ENCODE data around the gene DNAH14. TPM values are rescaled to one million over a fixed set of nuclear protein-coding genes. Genes with fewer than 3 reads are reported as not detected.
"Not testable (repeated sequence)": the region's sequence is repeated elsewhere in the genome, so short reads cannot be mapped to it uniquely, and the experiment has no call there.

Gene DNAH14
- total RNA-seq, 3 donors from 2014 or later = 9.2 to 12.7 (median 10.0) TPM

- Histone ChIP-seq H3K4me3 (no peak overlapping the region), H3K9me3 (no peaks in the 10 kb centered on the region), H3K36me3 (ENCODE audit: low read depth) (no peaks in the 10 kb centered on the region), H3K4me1 (ENCODE audit: low read depth) (no peaks in the 10 kb centered on the region)
- no peak for TF ChIP-seq CTCF (IDR thresholded peaks at IDR 0.05)
- ATAC-seq (no peak), DNase-seq (no peak)
- intact Hi-C loops (cut with DNase I, micrococcal nuclease) = loop anchor here in 1 of 2 donors (10.0 kb wide), 1 partner anchor 277 kb away; no protein-coding TSS in a partner anchor
Measured at GRCh38 chr1:224921354-224921753, 8.1 kb upstream of the DNAH14 start.

GRCh38 chr1:224922404-224923164 is 6.9 kb upstream of the DNAH14 start:
- H3K36me3 ChIP-seq (ENCODE audit: low read depth) = no peaks in the 10 kb centered on the region
- TF ChIP-seq CTCF (IDR thresholded peaks at IDR 0.05) = no peak
- no peaks in the 10 kb centered on the region for H3K9me3 ChIP-seq
- ATAC-seq = peak; percentile 91
- no peak overlapping the region for H3K4me3 ChIP-seq
- DNase-seq = peak in 1 of 3 donors; percentile 13
- intact Hi-C loops (cut with DNase I, micrococcal nuclease) = loop anchor here in 1 of 2 donors (10.0 kb wide), 1 partner anchor 278 kb away; no protein-coding TSS in a partner anchor
- no peaks in the 10 kb centered on the region for H3K4me1 ChIP-seq (ENCODE audit: low read depth)

GRCh38 chr1:224923726-224924125 is 5.7 kb upstream of the DNAH14 start:
- no peak overlapping the region for H3K4me3 ChIP-seq
- no peak for ATAC-seq
- no peak for TF ChIP-seq CTCF (IDR thresholded peaks at IDR 0.05)
- H3K9me3 ChIP-seq = no peaks in the 10 kb centered on the region
- no peaks in the 10 kb centered on the region for H3K36me3 ChIP-seq (ENCODE audit: low read depth)
- intact Hi-C loops (cut with DNase I, micrococcal nuclease) = loop anchor here in 1 of 2 donors (10.0 kb wide), 1 partner anchor 279 kb away; no protein-coding TSS in a partner anchor
- no peaks in the 10 kb centered on the region for H3K4me1 ChIP-seq (ENCODE audit: low read depth)
- no peak for DNase-seq

GRCh38 chr1:224927631-224928030 is 1.8 kb upstream of the DNAH14 start:
- not testable (repeated sequence) for H3K9me3 ChIP-seq; DNase-seq; H3K4me1 ChIP-seq (ENCODE audit: low read depth); ATAC-seq; H3K4me3 ChIP-seq; H3K36me3 ChIP-seq (ENCODE audit: low read depth)
- intact Hi-C loops (cut with DNase I, micrococcal nuclease) = loop anchor here in 1 of 2 donors (10.0 kb wide), 1 partner anchor 283 kb away; no protein-coding TSS in a partner anchor

GRCh38 chr1:224928906-224929305 is 569 bp upstream of the DNAH14 start:
- Histone ChIP-seq H3K4me1 (ENCODE audit: low read depth) (no peaks in the 10 kb centered on the region), H3K4me3 (no peak overlapping the region), H3K9me3 (peaks cover 18% of the 10 kb centered on the region), H3K36me3 (ENCODE audit: low read depth) (no peaks in the 10 kb centered on the region)
- intact Hi-C loops (cut with DNase I, micrococcal nuclease) = loop anchor here in 1 of 2 donors (10.0 kb wide), 1 partner anchor 284 kb away; no protein-coding TSS in a partner anchor
- TF ChIP-seq CTCF (IDR thresholded peaks at IDR 0.05) = no peak
- DNase-seq = no peak
- ATAC-seq = no peak

GRCh38 chr1:224931605-224932004 is 2.1 kb downstream of the DNAH14 start:
- ATAC-seq = no peak
- DNase-seq = no peak
- H3K9me3 ChIP-seq = peaks cover 38% of the 10 kb centered on the region

More at GRCh38 chr1:224931605-224932004, 2.1 kb downstream of the DNAH14 start:
- no peaks in the 10 kb centered on the region for H3K4me1 ChIP-seq (ENCODE audit: low read depth)
- no peak for TF ChIP-seq CTCF (IDR thresholded peaks at IDR 0.05)
- intact Hi-C loops (cut with DNase I, micrococcal nuclease) = no loop called here
- H3K36me3 ChIP-seq (ENCODE audit: low read depth) = no peaks in the 10 kb centered on the region
- H3K4me3 ChIP-seq = no peak overlapping the region
